Measurements from ENCODE around the gene AEBP2. TPM values are rescaled to one million over a fixed set of nuclear protein-coding genes. Genes with fewer than 3 reads are reported as not detected.

AEBP2 gene
- total and polyA plus RNA-seq, 9 of the 15 experiments (the other 6 are each of a cell fraction or from before 2014, with no cell fraction given) = 5.7 to 43.7 (median 10.3) TPM

- TF ChIP-seq, protein P1, sequence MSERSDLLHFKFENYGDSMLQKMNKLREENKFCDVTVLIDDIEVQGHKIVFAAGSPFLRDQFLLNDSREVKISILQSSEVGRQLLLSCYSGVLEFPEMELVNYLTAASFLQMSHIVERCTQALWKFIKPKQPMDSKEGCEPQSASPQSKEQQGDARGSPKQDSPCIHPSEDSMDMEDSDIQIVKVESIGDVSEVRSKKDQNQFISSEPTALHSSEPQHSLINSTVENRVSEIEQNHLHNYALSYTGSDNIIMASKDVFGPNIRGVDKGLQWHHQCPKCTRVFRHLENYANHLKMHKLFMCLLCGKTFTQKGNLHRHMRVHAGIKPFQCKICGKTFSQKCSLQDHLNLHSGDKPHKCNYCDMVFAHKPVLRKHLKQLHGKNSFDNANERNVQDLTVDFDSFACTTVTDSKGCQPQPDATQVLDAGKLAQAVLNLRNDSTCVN (CRISPR knock-in tag; IDR thresholded peaks at IDR 0.05) = no peak
- TF ChIP-seq ZNF217 (CRISPR knock-in tag; IDR thresholded peaks at IDR 0.05) (no peak), E2F5 (CRISPR knock-in tag; IDR thresholded peaks at IDR 0.05) (no peak), HCFC1 (IDR thresholded peaks at IDR 0.05; ENCODE audit: low read depth, low read length) (no peak), NFE2L1 (tag; IDR thresholded peaks at IDR 0.05; ENCODE audit: borderline replicate concordance, low read depth) (no peak), U2AF1 (optimal IDR thresholded peaks at IDR 0.05; ENCODE audit: low read depth, low read length) (no peak)
These were observed 19.4 kb downstream of the AEBP2 start (continued) for GRCh38 chr12:19458733-19459132.

DNA sequence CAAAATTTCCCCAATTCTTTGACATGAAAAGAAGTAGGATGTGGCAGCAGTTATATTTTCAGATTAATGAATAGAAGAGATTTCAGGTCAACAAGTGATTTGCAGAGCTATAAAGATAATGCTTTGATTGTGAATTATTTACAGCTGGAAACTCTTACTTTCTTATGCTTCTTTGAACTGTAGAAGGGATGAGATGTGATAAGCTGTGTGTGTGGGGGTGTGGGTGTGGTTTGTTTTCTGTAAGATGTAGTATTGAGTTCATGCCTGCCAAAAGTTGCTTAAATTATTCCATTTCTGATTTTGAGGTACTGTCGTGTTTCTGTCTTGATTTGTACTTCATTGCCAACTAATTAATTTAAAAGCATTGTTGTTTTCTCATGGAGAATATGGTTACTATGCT is 22.7 kb downstream of the AEBP2 start:
- H3K27ac ChIP-seq (ENCODE audit: extremely low read depth, low read depth, low read length) = no peak overlapping the region
- H3K9me3 ChIP-seq (replicated peaks; ENCODE audit: control insufficient read depth, insufficient read depth, low read depth, low read length) = no peaks in the 10 kb centered on the region
- no peaks in the 10 kb centered on the region for H3K27me3 ChIP-seq (ENCODE audit: control insufficient read depth in 2 of 2, insufficient read depth in 2 of 2, low read length in 2 of 2)
- H3K4me2 ChIP-seq (ENCODE audit: insufficient read depth, low read length) = no peak overlapping the region
- H4K20me1 ChIP-seq (replicated peaks; ENCODE audit: control insufficient read depth, insufficient read depth, low read length) = no peaks in the 10 kb centered on the region
- H3K9ac ChIP-seq (ENCODE audit: insufficient read depth in 1 of 2, low read depth in 2 of 2, low read length in 2 of 2) = no peak overlapping the region
- ATAC-seq (peak; percentile 45; the same call in 1 of the 3 replicates), DNase-seq (ENCODE audit: extremely low read depth in 1 of 4, low spot score in 3 of 4) (peak in 1 of 4 experiments; percentile 15), FAIRE-seq (no peak)
- ChIA-PET CTCF (ENCODE audit: low intra/inter-chr PET ratio) (no interaction called here), POLR2A (no interaction called here)
- BruUV-seq (replicated peaks) = no TSS peak
- no peak overlapping the region for H3K4me3 ChIP-seq
- H3K4me1 ChIP-seq (replicated peaks in 1 of 2; ENCODE audit: control insufficient read depth in 2 of 2, insufficient read depth in 2 of 2, low read length in 2 of 2) = no peaks in the 10 kb centered on the region; a peak in 3 of 5 replicates
- 0% methylated on average over 1 of the region's 1 CpG for WGBS (ENCODE audit: insufficient coverage, low coverage, missing lambda C conversion rate)
- intact Hi-C loops (cut with micrococcal nuclease) = no loop called here
- peaks cover 28% of the 10 kb centered on the region for H3K36me3 ChIP-seq (ENCODE audit: control insufficient read depth, insufficient read depth, low read length)
- H2AFZ ChIP-seq (ENCODE audit: low read depth, low read length) = no peak overlapping the region
- peaks cover 54% of the 10 kb centered on the region for H3K79me2 ChIP-seq (ENCODE audit: control insufficient read depth, insufficient read depth, low read length)
- peaks cover 2% of the 10 kb centered on the region for H3K9me1 ChIP-seq (ENCODE audit: control insufficient read depth, insufficient read depth, low read length)
- in situ Hi-C loops (cut with MboI) = no loop called here
- TF ChIP-seq, protein P2, sequence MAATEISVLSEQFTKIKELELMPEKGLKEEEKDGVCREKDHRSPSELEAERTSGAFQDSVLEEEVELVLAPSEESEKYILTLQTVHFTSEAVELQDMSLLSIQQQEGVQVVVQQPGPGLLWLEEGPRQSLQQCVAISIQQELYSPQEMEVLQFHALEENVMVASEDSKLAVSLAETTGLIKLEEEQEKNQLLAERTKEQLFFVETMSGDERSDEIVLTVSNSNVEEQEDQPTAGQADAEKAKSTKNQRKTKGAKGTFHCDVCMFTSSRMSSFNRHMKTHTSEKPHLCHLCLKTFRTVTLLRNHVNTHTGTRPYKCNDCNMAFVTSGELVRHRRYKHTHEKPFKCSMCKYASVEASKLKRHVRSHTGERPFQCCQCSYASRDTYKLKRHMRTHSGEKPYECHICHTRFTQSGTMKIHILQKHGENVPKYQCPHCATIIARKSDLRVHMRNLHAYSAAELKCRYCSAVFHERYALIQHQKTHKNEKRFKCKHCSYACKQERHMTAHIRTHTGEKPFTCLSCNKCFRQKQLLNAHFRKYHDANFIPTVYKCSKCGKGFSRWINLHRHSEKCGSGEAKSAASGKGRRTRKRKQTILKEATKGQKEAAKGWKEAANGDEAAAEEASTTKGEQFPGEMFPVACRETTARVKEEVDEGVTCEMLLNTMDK (IDR thresholded peaks at IDR 0.05; ENCODE audit: borderline replicate concordance, insufficient read depth, low read depth, low read length, poor library complexity, severe bottlenecking) = no peak
- TF ChIP-seq HDAC1 (IDR thresholded peaks at IDR 0.05) = 0 out of 4 replicates have a peak, but pooled peaks of 1 of the 2 experiments have one; percentile 10
- TF ChIP-seq EGR1 (conservative IDR thresholded peaks at IDR 0.05) = peak; percentile 51; the same call in 1 of the 2 replicates
- TF ChIP-seq MYC (IDR thresholded peaks at IDR 0.05; ENCODE audit: low read depth, low read length) = no peak
- TF ChIP-seq MYC (CRISPR knock-in tag; IDR thresholded peaks at IDR 0.05; ENCODE audit: borderline replicate concordance, low read depth) = no peak
- 0 out of 2 replicates have a peak, but pooled peaks have one; percentile 32 for TF ChIP-seq CBFA2T3 (IDR thresholded peaks at IDR 0.05)
- no peak for TF ChIP-seq ZMIZ1 (IDR thresholded peaks at IDR 0.05; ENCODE audit: low read depth in 2 of 2, low read length in 2 of 2)
- TF ChIP-seq ZBED1 (IDR thresholded peaks at IDR 0.05) = no peak

Measured in K562 (cell line).